ENCODE data around the gene ZNHIT2. TPM values are rescaled to one million over a fixed set of nuclear protein-coding genes. Genes with fewer than 3 reads are reported as not detected.

The ZNHIT2 gene
- total RNA-seq, 1 donor from 2014 or later = 9.5 TPM

DNA sequence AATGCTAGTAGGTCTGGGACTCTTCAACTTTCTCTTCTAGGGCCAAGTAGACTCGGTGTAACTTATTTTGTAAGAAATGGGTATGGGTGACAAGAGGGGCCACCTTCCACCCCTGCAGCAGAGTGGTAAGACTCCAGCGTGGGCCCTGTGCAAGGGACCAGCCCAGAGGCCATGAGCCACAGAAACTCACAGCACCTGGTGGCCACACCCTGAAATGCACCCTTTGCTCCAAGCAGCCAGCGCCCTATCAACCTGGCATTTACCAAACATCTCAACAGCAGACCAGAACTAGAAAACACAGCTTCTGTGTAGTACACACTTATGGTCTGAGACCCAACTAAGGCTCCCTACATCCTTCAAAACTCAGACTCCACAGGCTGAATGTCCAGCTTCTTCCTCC is 39.4 kb downstream of the ZNHIT2 start:
- TF ChIP-seq, protein P1, sequence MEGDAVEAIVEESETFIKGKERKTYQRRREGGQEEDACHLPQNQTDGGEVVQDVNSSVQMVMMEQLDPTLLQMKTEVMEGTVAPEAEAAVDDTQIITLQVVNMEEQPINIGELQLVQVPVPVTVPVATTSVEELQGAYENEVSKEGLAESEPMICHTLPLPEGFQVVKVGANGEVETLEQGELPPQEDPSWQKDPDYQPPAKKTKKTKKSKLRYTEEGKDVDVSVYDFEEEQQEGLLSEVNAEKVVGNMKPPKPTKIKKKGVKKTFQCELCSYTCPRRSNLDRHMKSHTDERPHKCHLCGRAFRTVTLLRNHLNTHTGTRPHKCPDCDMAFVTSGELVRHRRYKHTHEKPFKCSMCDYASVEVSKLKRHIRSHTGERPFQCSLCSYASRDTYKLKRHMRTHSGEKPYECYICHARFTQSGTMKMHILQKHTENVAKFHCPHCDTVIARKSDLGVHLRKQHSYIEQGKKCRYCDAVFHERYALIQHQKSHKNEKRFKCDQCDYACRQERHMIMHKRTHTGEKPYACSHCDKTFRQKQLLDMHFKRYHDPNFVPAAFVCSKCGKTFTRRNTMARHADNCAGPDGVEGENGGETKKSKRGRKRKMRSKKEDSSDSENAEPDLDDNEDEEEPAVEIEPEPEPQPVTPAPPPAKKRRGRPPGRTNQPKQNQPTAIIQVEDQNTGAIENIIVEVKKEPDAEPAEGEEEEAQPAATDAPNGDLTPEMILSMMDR (IDR thresholded peaks at IDR 0.05) = peak; percentile 59
- peak; percentile 83 to 88 for ATAC-seq

DNA sequence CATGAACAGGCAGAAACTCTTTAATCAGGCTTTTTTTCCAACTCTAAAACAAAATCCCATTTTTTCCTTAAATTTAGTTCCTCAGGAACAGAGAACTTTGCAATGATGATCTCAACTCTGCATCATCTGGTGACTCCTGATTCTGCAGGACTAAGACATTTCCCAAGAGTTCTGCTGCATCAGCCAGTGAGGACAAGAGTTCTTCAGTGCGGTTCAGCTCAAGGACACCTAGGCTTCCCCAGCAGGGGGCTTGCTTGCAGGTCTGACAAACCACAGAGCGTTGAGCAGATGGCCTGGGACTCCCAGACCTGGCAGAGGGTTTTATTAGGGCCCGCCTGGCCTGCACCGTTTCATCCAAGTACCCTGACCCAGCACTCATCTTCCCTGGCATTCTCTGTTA is 40.0 kb downstream of the ZNHIT2 start:
- no peaks in the 10 kb centered on the region for H3K27me3 ChIP-seq (ENCODE audit: low read depth)
- no peaks in the 10 kb centered on the region for H3K36me3 ChIP-seq
- intact Hi-C loops (cut with DNase I) = no loop called here
- no peaks in the 10 kb centered on the region for H3K9me3 ChIP-seq
- H3K4me3 ChIP-seq = no peak overlapping the region
- no peak for DNase-seq
- TF ChIP-seq, protein P1 (IDR thresholded peaks at IDR 0.05) = no peak
- no peaks in the 10 kb centered on the region for H3K4me1 ChIP-seq
- no peak overlapping the region for H3K27ac ChIP-seq
- no peak for ATAC-seq

More for the DNA sequence above, 39.4 kb downstream of the ZNHIT2 start:
- intact Hi-C loops (cut with DNase I) = no loop called here
- Histone ChIP-seq H3K9me3 (no peaks in the 10 kb centered on the region), H3K27me3 (ENCODE audit: low read depth) (no peaks in the 10 kb centered on the region), H3K36me3 (no peaks in the 10 kb centered on the region), H3K4me3 (no peak overlapping the region), H3K4me1 (no peaks in the 10 kb centered on the region), H3K27ac (no peak overlapping the region)
- DNase-seq = peak; percentile 74

GRCh38 chr11:65072631-65072966 is 44.9 kb downstream of the ZNHIT2 start:
- intact Hi-C loops (cut with DNase I) = no loop called here
- no peak overlapping the region for H3K4me3 ChIP-seq
- H3K36me3 ChIP-seq = no peaks in the 10 kb centered on the region
- H3K27ac ChIP-seq = no peak overlapping the region
- ATAC-seq (no peak), DNase-seq (no peak)
- H3K9me3 ChIP-seq = no peaks in the 10 kb centered on the region
- TF ChIP-seq, protein P1 (IDR thresholded peaks at IDR 0.05) = no peak
- no peaks in the 10 kb centered on the region for H3K27me3 ChIP-seq (ENCODE audit: low read depth)
- no peaks in the 10 kb centered on the region for H3K4me1 ChIP-seq

DNA sequence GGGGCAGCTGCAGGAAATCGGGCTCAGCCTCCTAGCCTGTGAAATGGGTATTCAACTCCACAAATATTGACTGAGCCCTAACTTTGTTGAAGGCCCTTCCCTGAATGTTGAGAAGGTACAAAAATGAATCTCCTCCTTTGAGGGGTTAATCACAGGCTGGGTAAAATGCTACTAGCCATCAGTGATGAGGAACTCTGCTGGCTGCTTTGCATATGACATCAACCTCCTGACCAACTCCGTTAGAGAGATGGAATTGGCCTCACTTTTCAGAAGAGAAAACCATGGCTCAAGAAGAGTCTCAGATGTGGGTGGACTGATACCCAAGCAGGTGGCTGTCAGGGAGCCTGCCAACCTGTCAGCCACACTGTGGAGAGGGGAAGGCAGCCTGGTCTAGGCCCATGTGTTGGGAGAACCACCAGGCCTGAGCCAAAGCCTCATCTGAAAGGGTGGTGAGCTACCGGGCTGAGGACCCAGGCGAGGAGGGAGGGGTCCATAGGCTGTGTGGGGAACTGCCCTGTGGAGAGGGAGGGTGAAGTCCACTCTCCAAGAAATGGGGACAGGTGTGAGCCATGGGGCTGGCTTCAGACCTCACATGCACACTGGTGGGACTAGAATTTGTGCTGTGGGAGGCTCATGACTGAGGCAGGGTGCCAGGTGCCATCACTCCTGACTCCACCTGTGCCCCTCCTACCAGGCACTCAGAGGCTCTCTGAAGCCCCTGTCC is 45.4 kb downstream of the ZNHIT2 start:
- no peaks in the 10 kb centered on the region for H3K36me3 ChIP-seq
- intact Hi-C loops (cut with DNase I) = no loop called here
- no peaks in the 10 kb centered on the region for H3K27me3 ChIP-seq (ENCODE audit: low read depth)

DNA sequence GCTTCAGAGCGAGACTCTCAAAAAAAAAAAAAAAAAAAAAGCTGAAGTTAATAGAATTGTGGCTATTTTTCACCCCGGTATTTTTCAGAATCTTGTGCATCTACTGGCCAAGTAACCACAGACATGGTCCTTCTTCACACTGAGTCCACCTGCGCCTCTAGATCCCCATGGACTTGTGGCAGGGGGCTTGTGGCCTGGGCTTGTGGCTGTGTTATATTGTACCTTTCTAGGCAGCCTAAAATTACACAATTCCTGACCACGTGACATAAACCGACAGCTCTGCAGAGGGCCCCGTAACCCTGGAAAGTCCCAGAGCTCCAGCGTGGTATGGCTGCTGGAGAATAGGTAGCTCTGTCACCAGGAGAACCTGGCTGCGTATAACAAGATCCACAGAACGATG is 48.3 kb downstream of the ZNHIT2 start:
- intact Hi-C loops (cut with DNase I) = no loop called here
- TF ChIP-seq, protein P1 (IDR thresholded peaks at IDR 0.05) = no peak
- Histone ChIP-seq H3K27ac (no peak overlapping the region), H3K4me1 (no peaks in the 10 kb centered on the region), H3K36me3 (no peaks in the 10 kb centered on the region), H3K27me3 (ENCODE audit: low read depth) (no peaks in the 10 kb centered on the region), H3K4me3 (no peak overlapping the region), H3K9me3 (no peaks in the 10 kb centered on the region)
- ATAC-seq = no peak
- no peak for DNase-seq

More for the DNA sequence above, 45.4 kb downstream of the ZNHIT2 start:
- DNase-seq (no peak), ATAC-seq (no peak)
- no peaks in the 10 kb centered on the region for H3K4me1 ChIP-seq
- no peak overlapping the region for H3K4me3 ChIP-seq
- H3K9me3 ChIP-seq = no peaks in the 10 kb centered on the region
- TF ChIP-seq, protein P1 (IDR thresholded peaks at IDR 0.05) = no peak
- H3K27ac ChIP-seq = no peak overlapping the region

Data from lower lobe of right lung (tissue), 2 donors.